Renal cortical epithelial cell (primary cell): ENCODE results near the gene KSR2. TPM values are rescaled to one million over a fixed set of nuclear protein-coding genes. Genes with fewer than 3 reads are reported as not detected.

Experiments
- DNase-seq: peaks from one replicate; pipeline ENCODE4 v3.0.0-alpha.2; 2011; ENCODE audit warnings: low read depth
- total RNA-seq: library from RNA; depleted of rRNA; stranded (reverse); fragments of >200 nt; gene quantifications from 2 replicates; pipeline ENCODE4 v1.2.3, GENCODE V29; 2014

Gene KSR2
- total RNA-seq, 1 donor from 2014 or later: 0.65 TPM

DNA sequence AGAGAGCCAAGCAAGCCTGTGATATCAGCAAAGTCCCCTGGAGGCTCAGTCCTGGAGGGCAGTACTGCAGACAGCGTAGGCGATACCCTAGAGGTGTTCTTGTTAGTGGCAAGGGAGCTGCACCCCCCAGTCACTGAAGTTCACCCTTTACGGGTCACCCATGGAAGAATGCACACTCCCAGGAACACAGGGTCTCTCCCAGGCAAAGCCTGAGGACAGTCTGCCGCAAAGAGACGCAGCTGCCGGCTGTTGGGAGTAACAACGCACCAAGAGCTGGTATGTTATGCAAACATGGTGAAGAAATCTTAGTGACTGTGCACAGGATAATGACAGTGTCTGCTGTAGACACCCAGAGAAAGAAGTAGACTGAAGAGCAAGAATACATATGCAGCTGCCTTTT lies 563.9 kb downstream of the KSR2 start:
- no peak for DNase-seq

DNA sequence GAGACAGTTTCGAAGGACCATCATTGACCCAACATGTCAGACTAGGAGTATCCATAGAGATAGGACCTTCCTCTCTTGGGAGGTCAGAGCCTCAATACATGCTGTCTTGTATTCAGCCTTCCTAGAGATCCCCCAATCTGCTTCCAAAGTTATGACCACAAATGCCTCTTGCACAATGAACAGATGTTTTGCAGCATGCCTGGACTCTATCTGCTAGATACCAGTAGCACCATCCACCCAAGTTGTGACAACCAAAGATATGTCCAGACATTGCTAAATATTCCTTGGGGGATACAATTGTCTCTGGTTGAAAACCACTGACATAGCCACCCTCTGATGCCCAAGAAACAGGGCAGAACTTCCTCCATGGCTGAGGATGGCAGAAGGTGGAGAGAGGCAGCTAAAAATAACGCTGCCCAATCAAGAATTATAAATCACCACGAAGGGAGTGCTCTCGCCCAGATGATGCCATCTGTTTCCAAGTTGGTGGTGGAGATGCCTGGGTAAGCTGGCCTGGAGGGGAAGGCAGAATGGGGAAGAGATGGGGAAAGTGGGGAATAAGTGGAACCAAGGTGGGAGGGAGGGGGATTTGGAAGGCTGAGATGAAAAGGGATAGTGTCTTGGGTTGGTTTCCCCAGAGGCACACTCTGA lies 564.5 kb downstream of the KSR2 start:
- DNase-seq: no peak

DNA sequence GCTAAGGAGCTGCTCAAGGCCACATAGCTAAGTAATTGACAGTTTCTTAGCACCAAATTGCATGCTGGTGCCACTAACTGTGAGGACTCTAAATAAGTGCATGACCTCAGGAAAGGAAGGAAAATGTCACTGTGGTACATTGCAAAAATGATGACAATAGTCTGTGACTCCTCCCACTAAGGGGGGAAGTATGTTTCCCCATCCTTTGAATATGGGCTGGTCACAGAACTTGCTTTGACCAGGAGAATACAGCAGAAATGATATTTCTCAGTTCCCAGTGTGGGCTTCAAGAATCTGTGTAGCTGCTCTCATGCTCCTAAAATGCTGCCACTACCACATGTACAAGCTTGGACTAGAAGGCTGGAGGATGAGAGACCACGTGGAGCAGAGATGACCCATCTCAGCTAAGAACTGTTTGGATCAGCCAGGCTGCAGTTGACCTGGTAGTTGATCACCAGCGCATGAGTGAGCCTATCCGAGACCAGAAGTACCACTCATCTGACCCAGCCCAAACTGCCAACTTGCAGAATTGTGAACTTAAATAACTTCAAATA lies 565.1 kb downstream of the KSR2 start:
- no peak for DNase-seq

Other genes with a start within 250 kb of the KSR2 start
- gene RFC5, start 47.7 kb upstream of the KSR2 start, total RNA-seq: 12.4 and 25.0 TPM in 2 replicates
- gene WSB2, start 92.2 kb upstream of the KSR2 start, total RNA-seq: 82.6 and 95.0 TPM in 2 replicates
- gene VSIG10, start 135.0 kb upstream of the KSR2 start, total RNA-seq: 26.7 and 60.1 TPM in 2 replicates
- 161 and 252 TPM in 2 replicates for gene PEBP1, start 167.1 kb upstream of the KSR2 start, total RNA-seq